ENCODE results near the gene NOTCH2.
A peak's percentile ranks its signal among the peaks of the same experiment; 100 is the strongest.

The NOTCH2 gene

DNA sequence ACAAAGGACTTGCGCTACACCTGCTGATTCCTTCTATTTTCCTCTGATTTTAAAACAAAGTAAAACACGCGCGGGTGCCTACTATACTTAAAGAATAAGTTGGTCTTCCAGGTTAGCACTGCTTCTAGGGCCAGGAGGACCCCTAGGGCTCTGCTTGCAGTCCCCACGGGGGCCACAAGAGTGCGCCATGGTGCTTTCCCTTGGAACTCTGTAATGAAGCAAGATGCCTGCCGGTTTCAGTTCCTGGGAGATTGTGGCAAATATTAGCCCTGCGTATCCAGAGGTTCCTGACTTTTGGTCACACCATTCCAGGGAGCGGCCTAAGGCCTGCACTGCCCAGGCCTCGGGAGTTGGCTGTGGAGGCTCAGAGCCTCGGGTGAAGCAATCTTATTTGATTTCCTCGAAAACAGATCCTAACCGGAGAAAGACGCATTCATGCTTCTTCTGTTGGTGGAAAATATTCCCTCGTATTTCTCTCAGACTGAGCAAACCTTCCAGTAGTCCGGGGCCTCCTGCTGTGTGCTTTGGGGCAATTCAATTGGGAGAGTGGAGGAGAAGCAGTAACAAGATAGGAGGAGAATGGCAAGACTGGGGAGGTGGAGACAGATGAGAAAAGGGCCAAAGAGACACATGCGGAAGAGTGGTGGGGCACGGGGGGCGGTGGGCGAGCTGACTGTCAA, 198.4 kb downstream of the NOTCH2 start:
- DNase-seq = peak; percentile 61

DNA sequence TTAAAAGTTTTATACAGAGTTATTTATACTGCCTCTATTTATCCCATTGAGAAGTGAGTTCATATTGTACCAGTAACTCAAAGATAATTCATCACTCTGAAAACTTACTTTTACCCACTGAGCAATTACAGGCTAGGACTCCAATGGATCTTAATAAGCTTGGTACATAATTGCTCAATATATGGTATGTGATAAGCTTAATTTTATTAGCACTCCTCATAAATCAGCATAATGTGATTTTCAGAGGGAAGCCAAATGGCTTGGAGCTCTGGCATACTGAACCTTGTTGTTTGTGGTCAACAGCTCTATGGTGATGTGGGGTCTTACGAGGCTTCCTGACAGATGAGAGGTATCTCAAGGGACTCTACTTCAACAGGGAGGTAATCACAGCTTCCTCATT, 199.5 kb downstream of the NOTCH2 start:
- DNase-seq = no peak

DNA sequence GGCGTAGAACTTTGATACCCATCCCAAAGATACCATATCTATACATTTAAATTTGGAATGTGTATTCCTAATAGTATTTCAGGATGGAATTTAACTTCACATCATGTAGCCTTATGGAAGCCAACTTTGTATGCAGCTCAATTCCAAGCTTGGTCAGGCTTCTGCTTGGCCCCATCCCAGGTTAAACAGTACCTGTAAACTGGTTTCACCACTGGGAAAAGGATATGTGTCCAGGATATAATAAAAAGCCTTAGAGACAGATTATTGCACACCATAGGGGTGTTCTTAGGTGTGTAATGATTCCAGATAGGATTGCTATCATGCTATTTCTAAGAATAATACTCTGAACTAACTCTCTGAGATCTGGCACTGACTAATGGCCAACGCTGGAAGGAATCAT, 201.3 kb downstream of the NOTCH2 start:
- no peak for DNase-seq

DNA sequence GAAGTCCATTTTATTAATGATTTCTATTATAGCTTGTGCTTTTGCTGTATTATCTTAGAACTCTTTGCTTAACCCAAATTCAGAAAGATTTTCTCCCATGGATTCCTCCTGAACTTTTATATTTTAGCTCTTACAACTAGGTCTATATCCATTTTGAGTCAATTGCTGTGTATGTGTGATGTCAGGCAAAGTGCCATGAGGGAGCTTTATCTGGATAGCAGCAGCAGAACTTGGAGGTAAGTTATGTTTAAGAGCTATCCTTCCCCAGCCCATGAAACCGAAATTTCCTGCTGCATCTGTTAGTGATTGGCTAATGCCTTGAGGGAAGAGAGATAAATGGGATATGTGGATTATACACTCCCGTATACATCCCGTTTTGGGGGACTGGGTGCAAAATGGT, 203.0 kb downstream of the NOTCH2 start:
- DNase-seq = no peak

DNA sequence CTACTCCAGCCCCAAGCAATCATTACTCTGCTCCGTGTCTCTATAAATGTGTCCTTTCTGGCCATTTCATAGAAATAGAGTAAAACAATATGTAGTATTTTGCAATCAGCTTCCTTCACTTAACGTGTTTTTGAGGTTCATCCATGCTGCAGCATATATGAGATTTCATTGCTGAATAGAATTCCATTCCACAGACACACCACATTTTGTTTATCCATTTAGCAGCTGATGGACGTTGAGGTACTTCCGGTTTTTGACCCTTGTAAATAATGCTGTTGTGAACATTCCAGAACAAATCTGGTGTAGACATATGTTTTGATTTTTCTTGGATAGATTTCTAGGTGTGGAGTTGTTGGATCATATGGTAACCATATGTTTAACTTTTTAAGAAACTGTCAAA, 203.8 kb downstream of the NOTCH2 start:
- DNase-seq = no peak

DNA sequence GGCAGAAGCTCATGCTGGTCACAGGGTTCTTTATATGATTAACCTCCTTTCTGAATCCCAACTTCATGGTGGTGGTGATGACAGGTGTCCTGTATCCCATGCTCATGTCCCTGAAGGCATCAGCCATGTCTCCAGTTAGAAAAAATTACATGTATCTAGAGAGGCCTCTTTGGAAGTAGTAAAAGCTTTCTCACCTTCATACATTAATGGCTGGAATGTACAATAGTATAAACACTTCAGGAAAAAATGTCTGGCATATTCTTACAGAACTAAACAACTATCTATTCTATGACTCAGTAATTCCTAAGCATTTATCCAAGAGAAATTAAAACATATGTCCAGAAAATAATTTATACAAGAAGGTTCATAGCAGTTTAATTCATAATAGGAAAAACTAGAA, 207.2 kb downstream of the NOTCH2 start:
- no peak for DNase-seq

All from NCI-H2171 treated with DMSO at 0.1 percent for 48 hours (cell line).